ENCODE results near the gene MTR.

GRCh38 chr1:236864996-236865817 lies 70.1 kb downstream of the MTR start:
- TF ChIP-seq CTCF (IDR thresholded peaks at IDR 0.05) (no peak), POLR2AphosphoS5 (IDR thresholded peaks at IDR 0.05) (peak; percentile 71 to 74), POLR2A (IDR thresholded peaks at IDR 0.05; ENCODE audit: low read depth) (no peak)
